Stimulated activated CD4-positive, alpha-beta T cell treated with anti-CD3 and anti-CD28 coated beads, TNF-alpha, amount 100 ng/mL, for 4 hours (primary cell): ENCODE data around the gene ZNF770.
"Not testable (repeated sequence)": the region's sequence is repeated elsewhere in the genome, so short reads cannot be mapped to it uniquely, and the experiment has no call there.

Source experiments
- DNase-seq, 3 experiments: peaks; one replicate each; pipeline ENCODE4 v3.0.0-alpha.2; 2020; ENCODE audit warnings: low read depth in 3 of 3

Gene ZNF770

DNA sequence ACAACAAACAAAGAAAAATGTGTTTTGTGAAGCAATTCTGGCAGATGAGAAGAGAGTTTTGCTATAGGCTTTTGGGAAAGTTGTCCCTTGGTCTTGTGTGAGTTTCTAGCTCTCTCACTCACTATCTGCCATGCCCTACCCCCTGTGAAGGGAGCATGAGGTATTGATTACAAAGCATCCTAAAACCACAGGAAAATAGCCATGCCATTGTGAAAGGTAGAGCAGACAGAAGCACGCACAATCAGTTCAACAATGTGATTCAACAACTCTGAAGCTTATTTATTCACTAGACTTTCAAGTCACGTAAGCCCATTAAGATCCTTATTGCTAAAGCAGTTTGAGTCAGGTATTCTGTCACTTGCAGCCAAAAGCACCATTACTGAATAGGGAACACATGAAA lies 12.0 kb downstream of the ZNF770 start:
- no peak for DNase-seq

DNA sequence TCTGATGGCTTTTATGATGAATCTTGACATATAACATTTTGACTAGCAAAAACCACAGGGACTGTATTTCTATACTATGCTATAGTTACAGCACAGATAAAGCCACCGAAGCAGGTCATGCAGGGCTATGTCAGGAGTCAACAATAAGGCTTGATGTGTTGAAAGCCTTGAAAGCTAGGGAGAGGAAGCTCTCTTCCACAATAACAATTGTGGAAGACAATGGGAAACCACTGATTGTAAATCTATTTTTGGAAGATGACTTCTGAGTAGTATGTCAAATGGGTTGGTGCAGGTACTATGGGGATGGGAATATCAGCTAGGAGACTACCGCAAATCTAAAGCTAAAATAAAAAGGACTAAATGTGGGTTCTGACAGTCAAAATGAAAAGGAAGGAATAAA lies 14.6 kb downstream of the ZNF770 start:
- no peak for DNase-seq

- not testable (repeated sequence) for DNase-seq
Measured at GRCh38 chr15:34970098-34970643, 17.9 kb downstream of the ZNF770 start.

DNA sequence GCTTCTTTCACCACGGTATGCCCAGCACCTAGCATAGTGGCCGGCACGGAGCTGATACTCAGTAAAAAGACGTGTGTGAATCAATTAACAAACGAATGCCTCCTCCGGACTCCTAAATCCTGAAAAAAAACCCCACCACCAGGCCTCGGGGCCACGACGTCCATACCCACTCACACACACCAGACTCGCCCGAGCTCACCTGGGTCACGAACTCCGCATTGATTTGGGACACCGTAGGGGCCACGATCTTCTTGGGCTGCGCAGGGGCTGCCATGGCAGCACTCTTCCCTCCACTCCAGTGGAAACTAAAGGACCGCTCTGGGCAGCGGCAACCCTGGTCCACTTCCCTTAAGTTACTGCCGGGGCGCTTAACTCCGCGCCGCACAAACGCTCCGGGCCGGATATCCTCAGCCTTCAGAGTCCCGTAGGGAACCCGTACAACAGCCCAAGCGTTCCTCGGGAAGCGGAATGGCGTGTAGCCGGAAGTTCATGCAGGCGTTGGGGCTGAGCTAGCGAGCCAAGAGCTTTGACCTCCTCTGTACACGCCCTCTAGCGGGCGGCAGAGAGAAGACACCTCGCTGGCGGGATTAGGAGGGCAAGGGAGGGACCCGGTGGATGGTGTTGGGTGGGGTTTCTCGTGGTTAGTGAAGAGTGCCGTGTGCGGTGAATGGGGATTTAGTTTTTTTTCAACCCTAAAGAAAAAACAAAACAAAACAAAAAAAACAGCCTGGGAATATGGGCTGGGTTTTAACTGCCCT lies 18.6 kb downstream of the ZNF770 start, which contains the start of gene AQR:
Gene AQR (minus strand): TSS at position 403 of the 758 bp plus-strand sequence. CDS start 129 bp downstream, at position 274.
- peak; percentile 66 to 79 (median 78) for DNase-seq

GRCh38 chr15:34964277-34964676 lies 23.8 kb downstream of the ZNF770 start:
- DNase-seq, result no peak

DNA sequence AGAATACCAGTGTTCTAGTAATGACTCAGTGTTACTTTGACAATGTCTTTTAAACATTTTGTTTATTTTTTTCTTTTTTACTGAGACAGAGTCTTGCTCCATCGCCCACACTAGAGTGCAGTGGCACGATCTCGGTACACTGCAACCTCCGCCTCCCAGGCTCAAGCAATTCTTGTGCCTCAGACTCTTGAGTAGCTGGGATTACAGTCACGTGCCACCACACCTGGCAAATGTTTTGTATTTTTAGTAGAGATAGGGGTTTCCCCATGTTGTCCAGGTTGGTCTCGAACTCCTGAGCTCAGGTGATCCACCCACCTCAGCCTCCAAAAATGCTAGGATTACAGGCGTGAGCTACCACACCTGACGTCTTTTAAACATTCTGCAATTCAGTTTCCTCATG lies 34.2 kb downstream of the ZNF770 start:
- no peak for DNase-seq

DNA sequence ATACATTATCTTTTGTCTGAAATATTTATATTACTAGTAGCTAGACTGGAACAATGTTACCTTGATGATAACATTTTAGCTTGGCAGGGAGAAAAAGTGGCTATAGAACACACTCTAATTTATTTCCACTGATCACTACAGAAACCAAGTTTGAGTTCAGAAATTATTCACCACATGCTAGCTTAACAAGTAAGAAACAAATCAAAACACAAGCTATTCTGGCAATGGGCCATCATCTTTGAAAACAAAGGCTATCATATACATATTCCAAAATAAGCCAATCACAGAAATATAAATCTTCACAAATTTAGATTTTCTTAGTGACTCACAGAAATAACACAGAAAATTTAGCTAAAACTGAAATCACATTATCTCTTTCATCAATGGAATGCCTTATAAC lies 35.6 kb downstream of the ZNF770 start:
- no peak for DNase-seq

DNA sequence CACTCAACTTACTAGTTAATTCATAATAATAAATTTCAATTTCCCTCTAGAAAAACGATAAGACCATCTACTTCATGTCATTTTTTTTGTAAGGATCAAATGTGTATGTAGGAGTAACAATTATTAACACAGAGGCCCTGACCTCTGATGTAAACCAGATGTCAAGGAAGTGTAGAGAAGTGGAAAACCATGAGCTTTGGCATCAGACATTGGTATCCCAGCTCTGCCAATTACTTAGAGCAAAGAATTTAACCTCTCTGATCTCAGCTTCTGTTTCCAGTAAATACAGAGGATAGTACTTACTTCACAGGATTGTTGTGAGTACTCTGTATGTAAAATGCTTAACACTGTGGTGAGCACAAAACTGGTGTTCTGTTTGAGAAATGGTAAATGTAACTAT lies 36.1 kb downstream of the ZNF770 start:
- DNase-seq, result no peak

GRCh38 chr15:34944936-34945335 lies 43.2 kb downstream of the ZNF770 start:
- DNase-seq, result no peak

- DNase-seq, result no peak
Measured at GRCh38 chr15:34943711-34944110, 44.4 kb downstream of the ZNF770 start.

- not testable (repeated sequence) for DNase-seq
Measured at GRCh38 chr15:34943264-34943663, 44.8 kb downstream of the ZNF770 start.

DNA sequence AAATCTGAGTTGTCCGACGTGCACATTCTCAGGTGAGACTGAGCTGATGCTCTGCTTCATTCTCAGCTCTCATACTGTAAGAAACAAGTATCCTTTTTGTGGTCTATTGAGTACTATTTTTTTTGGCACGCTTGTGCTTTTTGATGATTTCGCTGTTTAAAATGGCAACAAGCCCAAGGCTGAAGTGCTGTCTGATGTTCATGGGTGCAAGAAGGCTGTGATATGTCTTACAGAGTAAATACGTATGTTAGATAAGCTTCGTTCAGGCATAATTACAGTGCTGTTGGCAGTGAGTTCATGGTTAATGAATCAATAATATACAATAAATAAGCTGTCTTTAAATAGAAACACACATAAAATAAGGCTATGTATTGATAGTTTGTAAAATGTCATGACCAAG lies 45.7 kb downstream of the ZNF770 start:
- no peak for DNase-seq

GRCh38 chr15:34941831-34942230 lies 46.3 kb downstream of the ZNF770 start:
- DNase-seq, result no peak

GRCh38 chr15:34941185-34941698 lies 46.8 kb downstream of the ZNF770 start:
- DNase-seq, result no peak

DNA sequence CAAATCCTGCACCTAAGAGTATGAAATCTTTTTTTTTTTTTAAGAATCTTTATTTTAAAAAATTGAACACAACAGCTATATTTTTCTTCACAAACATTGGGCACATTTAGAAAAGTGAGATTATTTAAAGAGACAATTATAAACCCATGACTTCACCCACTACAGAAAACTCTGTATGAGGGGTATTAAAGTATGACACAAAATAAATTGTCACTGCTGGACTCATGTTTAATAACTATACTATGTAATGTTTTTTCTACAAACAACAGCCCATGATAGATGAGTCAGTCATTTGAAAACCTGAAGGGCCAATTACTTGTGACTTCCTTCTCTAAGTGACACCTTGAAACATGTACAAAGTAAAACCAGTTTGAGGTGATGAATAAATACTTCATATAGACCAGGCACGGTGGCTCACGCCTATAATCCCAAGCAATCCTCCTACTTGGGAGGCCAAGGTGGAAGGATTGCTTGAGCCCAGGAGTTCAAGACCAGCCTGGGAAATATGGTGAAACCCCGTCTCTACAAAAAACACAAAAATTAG lies 54.6 kb downstream of the ZNF770 start:
- DNase-seq, result no peak

- not testable (repeated sequence) for DNase-seq
Measured at GRCh38 chr15:34928349-34928748, 59.7 kb downstream of the ZNF770 start.
